Sigmoid colon (tissue), 7 donors: ENCODE results near the gene GPD1L. TPM values are rescaled to one million over a fixed set of nuclear protein-coding genes. Genes with fewer than 3 reads are reported as not detected.

Experiments
- DNase-seq: peaks from one replicate; pipeline ENCODE4 v3.0.0-alpha.2; 2019
- H3K27ac ChIP-seq, 4 donors: fragments of 200-600 bp; sonication (generic); one replicate each; pipeline ENCODE4 v1.5.1; 2016 to 2019; ENCODE audit warnings: mild to moderate bottlenecking in 1 of 4
- H3K27me3 ChIP-seq, 3 donors: fragments of 200-600 bp; sonication (generic); one replicate each; pipeline ENCODE4 v1.5.1; 2019; ENCODE audit warnings: mild to moderate bottlenecking in 1 of 3
- H3K36me3 ChIP-seq, 4 donors: fragments of 200-600 bp; sonication (generic); one replicate each; pipeline ENCODE4 v1.5.1; 2016 to 2019
- H3K4me1 ChIP-seq, 4 donors: fragments of 200-600 bp; sonication (generic); one replicate each; pipeline ENCODE4 v1.5.1; 2017 to 2019
- H3K4me3 ChIP-seq, 4 donors: fragments of 200-600 bp; sonication (generic); one replicate each; pipeline ENCODE4 v1.5.1; 2017 to 2019; ENCODE audit warnings: mild to moderate bottlenecking in 2 of 4, moderate library complexity in 1 of 4
- H3K9me3 ChIP-seq, 4 donors: fragments of 200-600 bp in 3 of 4; sonication (generic) in 3 of 4; one replicate each; pipeline versions ENCODE4 v1.5.1 to v1.6.1; 2013 to 2019
- EP300 ChIP-seq, 4 donors: sonication (generic); formaldehyde crosslinking; IDR thresholded peaks; one replicate each; pipeline ENCODE4 v1.6.1; 2017; ENCODE audit warnings: antibody characterized with exemption in 4 of 4
- POLR2A ChIP-seq, 2 donors: fragments of 450-650 bp; IDR thresholded peaks; one replicate each; pipeline ENCODE4 v1.6.1; 2016; ENCODE audit warnings: antibody characterized with exemption in 2 of 2, mild to moderate bottlenecking in 2 of 2, moderate library complexity in 2 of 2
- POLR2AphosphoS5 ChIP-seq, 4 donors: sonication (generic); formaldehyde crosslinking; IDR thresholded peaks; one replicate each; pipeline ENCODE4 v1.6.1; 2017; ENCODE audit warnings: antibody characterized with exemption in 4 of 4
- WGBS, 2 donors: extraction: QIAGEN DNeasy Blood & Tissue Kit; methylation state at CpG; one replicate each; pipeline ENCODE4 v1.1.7; 2013; 5-methylcytosine and 5-hydroxymethylcytosine counted together
- intact Hi-C: fragments of 100-400 bp; cut with DNase I; formaldehyde crosslinking; loops from one replicate; pipeline ENCODE4 v1.15.1; 2023
- polyA plus RNA-seq, 3 donors: library from polyadenylated mRNA; stranded (reverse); fragments of 200-250 nt; gene quantifications; one replicate each; pipeline ENCODE4 v1.2.3, GENCODE V29; 2013
- total RNA-seq, 4 donors: library from RNA; depleted of rRNA; stranded (reverse); fragments of >200 nt; gene quantifications; one replicate each; pipeline ENCODE4 v1.1.0, GENCODE V29; 2016
- TF ChIP-seq, protein P1 (sequence below), 4 experiments: fragments of 450-650 bp in 3 of 4; fragments of 200-600 bp in 1 of 4; IDR thresholded peaks; one replicate each; pipeline ENCODE4 v1.5.1; 2016 to 2019; ENCODE audit warnings: antibody characterized with exemption in 4 of 4, mild to moderate bottlenecking in 3 of 4, moderate library complexity in 2 of 4
- donor health status: healthy with polysubstance abuse.
- donor health status: Bipolar disorder and iron deficiency.
- donor health status: healthy.

Gene GPD1L
- total and polyA plus RNA-seq, 7 donors = 39.1 to 67.8 (median 46.0) TPM

DNA sequence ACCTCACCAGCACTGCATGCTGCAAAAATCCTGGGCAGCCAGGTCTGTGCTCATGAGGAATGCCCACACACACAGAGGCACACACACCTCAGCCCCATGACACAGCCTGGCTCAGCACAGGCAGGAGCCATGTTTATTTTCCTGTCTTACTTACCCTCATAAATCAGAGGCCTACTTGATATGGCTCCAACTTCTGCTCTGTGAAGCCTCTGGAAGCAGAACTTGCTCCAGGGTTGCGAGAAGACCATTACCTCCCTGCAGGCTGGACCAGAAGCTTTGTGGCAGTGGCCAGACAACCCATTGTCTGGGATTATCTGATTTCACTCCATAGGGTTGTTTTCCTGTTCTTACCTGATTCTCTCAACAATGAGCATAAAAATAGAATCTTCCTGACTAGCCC lies 88.2 kb downstream of the GPD1L start:
- TF ChIP-seq EP300 (IDR thresholded peaks at IDR 0.05) (no peak), POLR2AphosphoS5 (IDR thresholded peaks at IDR 0.05) (no peak), POLR2A (IDR thresholded peaks at IDR 0.05) (no peak)
- TF ChIP-seq, protein P1, sequence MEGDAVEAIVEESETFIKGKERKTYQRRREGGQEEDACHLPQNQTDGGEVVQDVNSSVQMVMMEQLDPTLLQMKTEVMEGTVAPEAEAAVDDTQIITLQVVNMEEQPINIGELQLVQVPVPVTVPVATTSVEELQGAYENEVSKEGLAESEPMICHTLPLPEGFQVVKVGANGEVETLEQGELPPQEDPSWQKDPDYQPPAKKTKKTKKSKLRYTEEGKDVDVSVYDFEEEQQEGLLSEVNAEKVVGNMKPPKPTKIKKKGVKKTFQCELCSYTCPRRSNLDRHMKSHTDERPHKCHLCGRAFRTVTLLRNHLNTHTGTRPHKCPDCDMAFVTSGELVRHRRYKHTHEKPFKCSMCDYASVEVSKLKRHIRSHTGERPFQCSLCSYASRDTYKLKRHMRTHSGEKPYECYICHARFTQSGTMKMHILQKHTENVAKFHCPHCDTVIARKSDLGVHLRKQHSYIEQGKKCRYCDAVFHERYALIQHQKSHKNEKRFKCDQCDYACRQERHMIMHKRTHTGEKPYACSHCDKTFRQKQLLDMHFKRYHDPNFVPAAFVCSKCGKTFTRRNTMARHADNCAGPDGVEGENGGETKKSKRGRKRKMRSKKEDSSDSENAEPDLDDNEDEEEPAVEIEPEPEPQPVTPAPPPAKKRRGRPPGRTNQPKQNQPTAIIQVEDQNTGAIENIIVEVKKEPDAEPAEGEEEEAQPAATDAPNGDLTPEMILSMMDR (IDR thresholded peaks at IDR 0.05) = no peak
- no peak overlapping the region for H3K27ac ChIP-seq
- WGBS, 2 donors = 89 to 92% methylated on average over 1 of the region's 1 CpG
- no peaks in the 10 kb centered on the region for H3K36me3 ChIP-seq
- no peaks in the 10 kb centered on the region for H3K9me3 ChIP-seq
- no peak for DNase-seq
- no peak overlapping the region for H3K4me3 ChIP-seq
- no peaks in the 10 kb centered on the region for H3K4me1 ChIP-seq
- intact Hi-C loops = no loop called here
- no peaks in the 10 kb centered on the region for H3K27me3 ChIP-seq

DNA sequence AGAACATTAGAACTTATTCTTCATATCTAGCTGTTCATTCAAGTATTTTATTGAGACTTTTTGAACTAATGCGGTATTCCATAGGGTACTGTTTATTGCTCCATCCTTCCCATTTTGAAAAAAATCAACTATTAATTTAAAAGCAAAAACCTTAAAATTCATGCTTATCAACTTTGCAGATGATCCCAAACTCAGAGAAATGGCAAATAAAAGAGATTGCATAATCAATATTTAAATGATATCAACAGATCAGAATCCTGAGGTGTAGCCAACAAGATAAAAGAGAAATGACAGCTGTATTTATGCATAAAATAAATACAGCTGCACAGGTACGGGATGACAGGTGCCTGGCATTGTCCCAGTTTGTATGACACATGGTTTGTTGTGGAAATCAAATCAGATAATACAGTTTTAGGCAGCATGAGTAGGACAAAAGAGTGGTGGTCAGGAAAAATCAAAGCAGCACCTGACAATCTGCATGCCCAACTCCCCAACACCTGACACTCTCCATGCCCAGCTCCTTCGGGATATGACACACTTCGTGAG lies 89.6 kb downstream of the GPD1L start:
- H3K4me1 ChIP-seq = no peaks in the 10 kb centered on the region
- H3K27me3 ChIP-seq = no peaks in the 10 kb centered on the region
- intact Hi-C loops = no loop called here
- H3K4me3 ChIP-seq = no peak overlapping the region
- no peaks in the 10 kb centered on the region for H3K36me3 ChIP-seq
- H3K27ac ChIP-seq = no peak overlapping the region
- no peak for DNase-seq
- no peaks in the 10 kb centered on the region for H3K9me3 ChIP-seq
- no peak for TF ChIP-seq POLR2A (IDR thresholded peaks at IDR 0.05)
- TF ChIP-seq EP300 (IDR thresholded peaks at IDR 0.05) = no peak
- WGBS, 2 donors = 60 to 83% methylated on average over 4 of the region's 4 CpGs

DNA sequence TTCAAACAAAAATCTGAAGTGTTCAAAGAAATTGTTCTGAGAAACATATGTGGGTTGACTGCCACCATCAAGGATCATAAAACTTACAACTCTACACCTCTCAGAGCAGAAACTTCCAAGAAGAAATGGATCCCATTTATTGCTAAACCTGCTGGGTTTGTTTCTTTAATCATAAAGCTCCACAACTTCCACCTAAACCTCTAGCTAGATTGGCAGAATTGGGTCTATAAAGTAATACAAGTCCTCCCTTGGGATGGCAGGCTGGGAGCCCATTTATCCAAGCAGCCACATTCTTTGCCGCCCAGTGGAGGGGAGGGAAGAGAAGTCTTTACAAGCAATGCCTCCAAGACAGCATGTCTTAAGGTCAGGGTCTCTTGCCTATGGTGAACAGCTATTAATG lies 91.6 kb downstream of the GPD1L start:
- DNase-seq = no peak
- no peaks in the 10 kb centered on the region for H3K27me3 ChIP-seq
- TF ChIP-seq POLR2A (IDR thresholded peaks at IDR 0.05) (no peak), POLR2AphosphoS5 (IDR thresholded peaks at IDR 0.05) (no peak), EP300 (IDR thresholded peaks at IDR 0.05) (no peak)
- TF ChIP-seq, protein P1 (IDR thresholded peaks at IDR 0.05) = no peak
- 21 to 79% methylated on average over 1 of the region's 1 CpG for WGBS, 2 donors
- H3K36me3 ChIP-seq = no peaks in the 10 kb centered on the region
- H3K9me3 ChIP-seq = no peaks in the 10 kb centered on the region
- no peak overlapping the region for H3K27ac ChIP-seq
- peaks cover 0 to 3% (median 0%) of the 10 kb centered on the region in 4 donors for H3K4me1 ChIP-seq
- no peak overlapping the region for H3K4me3 ChIP-seq
- intact Hi-C loops = no loop called here

DNA sequence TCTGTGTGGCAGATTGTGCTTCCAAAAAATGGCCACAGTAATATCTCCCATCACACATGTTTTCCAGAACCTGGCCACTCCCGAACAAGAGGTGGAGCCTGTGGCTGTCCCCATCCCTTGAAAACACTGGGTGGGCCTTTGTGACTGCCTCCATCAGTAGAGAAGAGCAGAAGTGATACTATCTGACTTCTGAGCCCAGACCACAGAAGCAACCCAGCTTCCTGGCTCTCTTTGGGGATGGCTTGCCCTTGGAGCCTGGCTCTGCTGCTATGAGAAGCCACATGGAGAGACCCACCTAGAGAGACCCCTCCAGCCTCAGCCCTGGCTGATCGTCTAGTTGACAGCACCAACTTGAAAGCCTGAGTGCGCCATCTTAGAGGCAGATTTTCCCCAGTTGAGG lies 92.3 kb downstream of the GPD1L start:
- intact Hi-C loops = no loop called here
- 90 to 91% methylated on average over 3 of the region's 3 CpGs for WGBS, 2 donors
- no peak for TF ChIP-seq EP300 (IDR thresholded peaks at IDR 0.05)
- no peak for TF ChIP-seq POLR2AphosphoS5 (IDR thresholded peaks at IDR 0.05)
- TF ChIP-seq, protein P1 (IDR thresholded peaks at IDR 0.05) = no peak
- no peak for TF ChIP-seq POLR2A (IDR thresholded peaks at IDR 0.05)
- Histone ChIP-seq H3K27me3 (no peaks in the 10 kb centered on the region), H3K9me3 (no peaks in the 10 kb centered on the region), H3K4me1 (peaks cover 0 to 3% (median 0%) of the 10 kb centered on the region in 4 donors), H3K27ac (no peak overlapping the region), H3K36me3 (no peaks in the 10 kb centered on the region), H3K4me3 (no peak overlapping the region)
- no peak for DNase-seq

- intact Hi-C loops = no loop called here
- DNase-seq = peak; percentile 89
- H3K4me1 ChIP-seq = peaks cover 0 to 3% (median 0%) of the 10 kb centered on the region in 4 donors
- no peak for TF ChIP-seq EP300 (IDR thresholded peaks at IDR 0.05)
- TF ChIP-seq POLR2AphosphoS5 (IDR thresholded peaks at IDR 0.05) = peak in 3 of 4 donors; percentile 32 to 50 (median 33)
- TF ChIP-seq, protein P1 (IDR thresholded peaks at IDR 0.05) = no peak
- TF ChIP-seq POLR2A (IDR thresholded peaks at IDR 0.05) = no peak
- H3K9me3 ChIP-seq = no peaks in the 10 kb centered on the region
- peak overlapping the region in 1 of 4 donors; percentile 50 for H3K27ac ChIP-seq
- no peaks in the 10 kb centered on the region for H3K27me3 ChIP-seq
- H3K36me3 ChIP-seq = no peaks in the 10 kb centered on the region
- H3K4me3 ChIP-seq = no peak overlapping the region
- 84 to 86% methylated on average over 7 of the region's 7 CpGs for WGBS, 2 donors
Measured at GRCh38 chr3:32200490-32200889, 94.1 kb downstream of the GPD1L start.
